MCF 10A (cell line): ENCODE results near the gene DIP2C. TPM values are rescaled to one million over a fixed set of nuclear protein-coding genes. Genes with fewer than 3 reads are reported as not detected.

ENCODE experiments used
- BruUV-seq: library from RNA; stranded (reverse); fragments of 400-500 nt; replicated peaks from 2 replicates; lab custom pipeline; 2021; lab: Mats Ljungman, UMichigan
- CTCF ChIA-PET: fragments of 300-600 bp; sonication (Branson Sonifier 250); formaldehyde crosslinking; extraction: SDS; loops from one replicate; lab custom pipeline; 2021; ENCODE audit warnings: antibody characterized with exemption, inconsistent platforms; lab: Yijun Ruan, JAX
- POLR2A ChIA-PET: fragments of 300-600, 350-650 bp; sonication (Branson Sonifier 250); formaldehyde crosslinking; extraction: SDS; loops from one replicate; lab custom pipeline; 2020; ENCODE audit warnings: antibody characterized with exemption, inconsistent platforms; lab: Yijun Ruan, JAX
- DNase-seq: peaks from one replicate; pipeline ENCODE4 v3.0.0-alpha.2; 2018; ENCODE audit not compliant: unreplicated experiment
- H3K27ac Mint-ChIP-seq: one replicate; pipeline ENCODE4 v1.8.0; 2022; ENCODE audit warnings: mild to moderate bottlenecking, low read depth, mixed read lengths; ENCODE audit not compliant: unreplicated experiment
- H3K27me3 Mint-ChIP-seq: one replicate; pipeline ENCODE4 v1.8.0; 2022; ENCODE audit warnings: mixed read lengths; ENCODE audit not compliant: insufficient read depth, unreplicated experiment
- H3K36me3 Mint-ChIP-seq: one replicate; pipeline ENCODE4 v1.8.0; 2022; ENCODE audit warnings: mild to moderate bottlenecking, moderate library complexity, mixed read lengths; ENCODE audit not compliant: insufficient read depth, unreplicated experiment
- H3K4me1 Mint-ChIP-seq: one replicate; pipeline ENCODE4 v1.8.0; 2022; ENCODE audit warnings: mixed read lengths; ENCODE audit not compliant: insufficient read depth, unreplicated experiment
- H3K4me3 Mint-ChIP-seq: one replicate; pipeline ENCODE4 v1.8.0; 2022; ENCODE audit warnings: mild to moderate bottlenecking, moderate library complexity, mixed read lengths; ENCODE audit not compliant: unreplicated experiment
- H3K9me3 Mint-ChIP-seq: one replicate; pipeline ENCODE4 v1.8.0; 2022; ENCODE audit warnings: mixed read lengths; ENCODE audit not compliant: unreplicated experiment
- intact Hi-C: fragments of 100-400 bp; cut with micrococcal nuclease; formaldehyde crosslinking; loops from 2 replicates; pipeline ENCODE4 v1.14.1; 2022
- total RNA-seq: library from RNA; stranded (reverse); gene quantifications from 2 replicates; pipeline ENCODE4 v1.2.3, GENCODE V29; 2022
- TF ChIP-seq, protein P1 (sequence below): fragments of 200-600 bp; IDR thresholded peaks from one replicate; pipeline ENCODE4 v1.8.0; 2022; ENCODE audit warnings: antibody characterized with exemption, mild to moderate bottlenecking; ENCODE audit not compliant: unreplicated experiment

DIP2C gene
- total RNA-seq, 1 experiment from 2014 or later, result 0.37 TPM

DNA sequence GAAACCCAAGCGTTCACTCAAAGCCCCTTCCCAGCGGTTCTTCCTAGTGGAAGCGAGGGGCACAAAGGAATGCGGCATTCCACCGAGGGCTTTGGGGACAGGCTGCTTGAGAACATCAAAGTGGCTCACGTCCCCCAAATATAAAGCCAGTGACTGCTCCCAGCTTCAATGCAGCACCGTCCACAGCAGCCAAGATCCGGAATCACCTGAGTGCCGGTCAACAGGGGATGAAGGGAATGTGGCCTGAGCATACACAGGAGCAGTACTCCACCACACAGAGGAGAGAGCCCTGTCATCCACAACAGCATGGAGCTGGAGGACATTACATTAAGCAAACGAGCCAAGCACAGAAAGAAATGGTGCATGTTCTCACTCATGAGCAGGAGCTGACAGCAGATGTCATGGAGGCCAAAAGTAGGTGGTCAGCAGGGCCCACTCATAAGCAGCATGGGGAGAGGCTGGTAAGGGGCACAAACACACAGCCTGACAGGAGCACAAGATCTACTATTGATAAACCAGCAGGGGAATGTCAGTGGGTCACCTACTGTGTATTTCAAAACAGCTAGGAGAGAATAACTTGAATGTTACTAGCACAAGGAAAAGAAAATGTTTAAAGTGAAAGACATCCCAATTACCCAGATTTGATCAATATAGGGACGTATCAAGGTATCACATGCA, 79.5 kb downstream of the DIP2C start:
- peaks cover 30% of the 10 kb centered on the region for H3K27me3 Mint-ChIP-seq
- H3K9me3 Mint-ChIP-seq, result no peaks in the 10 kb centered on the region
- TF ChIP-seq, protein P1, sequence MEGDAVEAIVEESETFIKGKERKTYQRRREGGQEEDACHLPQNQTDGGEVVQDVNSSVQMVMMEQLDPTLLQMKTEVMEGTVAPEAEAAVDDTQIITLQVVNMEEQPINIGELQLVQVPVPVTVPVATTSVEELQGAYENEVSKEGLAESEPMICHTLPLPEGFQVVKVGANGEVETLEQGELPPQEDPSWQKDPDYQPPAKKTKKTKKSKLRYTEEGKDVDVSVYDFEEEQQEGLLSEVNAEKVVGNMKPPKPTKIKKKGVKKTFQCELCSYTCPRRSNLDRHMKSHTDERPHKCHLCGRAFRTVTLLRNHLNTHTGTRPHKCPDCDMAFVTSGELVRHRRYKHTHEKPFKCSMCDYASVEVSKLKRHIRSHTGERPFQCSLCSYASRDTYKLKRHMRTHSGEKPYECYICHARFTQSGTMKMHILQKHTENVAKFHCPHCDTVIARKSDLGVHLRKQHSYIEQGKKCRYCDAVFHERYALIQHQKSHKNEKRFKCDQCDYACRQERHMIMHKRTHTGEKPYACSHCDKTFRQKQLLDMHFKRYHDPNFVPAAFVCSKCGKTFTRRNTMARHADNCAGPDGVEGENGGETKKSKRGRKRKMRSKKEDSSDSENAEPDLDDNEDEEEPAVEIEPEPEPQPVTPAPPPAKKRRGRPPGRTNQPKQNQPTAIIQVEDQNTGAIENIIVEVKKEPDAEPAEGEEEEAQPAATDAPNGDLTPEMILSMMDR, result no peak
- H3K36me3 Mint-ChIP-seq, result no peaks in the 10 kb centered on the region
- intact Hi-C loops, result no loop called here
- H3K27ac Mint-ChIP-seq, result no peak overlapping the region
- H3K4me3 Mint-ChIP-seq, result no peak overlapping the region
- ChIA-PET CTCF (no interaction called here), POLR2A (no interaction called here)
- no peaks in the 10 kb centered on the region for H3K4me1 Mint-ChIP-seq
- BruUV-seq, result no TSS peak
- no peak for DNase-seq

DNA sequence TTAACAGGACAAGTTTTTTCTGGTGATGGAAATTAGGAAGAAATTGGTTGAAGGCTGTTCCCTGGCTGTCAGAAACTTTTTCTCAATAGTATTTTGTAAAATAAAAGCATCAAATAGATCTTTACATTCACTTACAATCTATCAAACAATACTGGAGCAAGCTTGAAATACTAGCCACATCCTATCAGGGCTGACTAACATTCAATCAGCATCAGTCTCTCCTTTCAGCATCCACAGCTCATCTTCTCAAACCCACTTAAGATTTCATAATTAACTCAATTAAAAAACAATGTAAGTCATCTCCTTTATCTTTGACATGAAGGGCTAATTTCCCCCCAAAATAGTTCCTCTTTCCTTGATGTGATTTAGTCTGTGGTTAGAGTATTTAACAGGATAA, 80.2 kb downstream of the DIP2C start:
- no peaks in the 10 kb centered on the region for H3K36me3 Mint-ChIP-seq
- ChIA-PET CTCF (no interaction called here), POLR2A (no interaction called here)
- TF ChIP-seq, protein P1, result no peak
- H3K27me3 Mint-ChIP-seq, result peaks cover 36% of the 10 kb centered on the region
- no peak overlapping the region for H3K4me3 Mint-ChIP-seq
- H3K27ac Mint-ChIP-seq, result no peak overlapping the region
- intact Hi-C loops, result no loop called here
- no TSS peak for BruUV-seq
- H3K9me3 Mint-ChIP-seq, result no peaks in the 10 kb centered on the region
- DNase-seq, result no peak
- H3K4me1 Mint-ChIP-seq, result no peaks in the 10 kb centered on the region

DNA sequence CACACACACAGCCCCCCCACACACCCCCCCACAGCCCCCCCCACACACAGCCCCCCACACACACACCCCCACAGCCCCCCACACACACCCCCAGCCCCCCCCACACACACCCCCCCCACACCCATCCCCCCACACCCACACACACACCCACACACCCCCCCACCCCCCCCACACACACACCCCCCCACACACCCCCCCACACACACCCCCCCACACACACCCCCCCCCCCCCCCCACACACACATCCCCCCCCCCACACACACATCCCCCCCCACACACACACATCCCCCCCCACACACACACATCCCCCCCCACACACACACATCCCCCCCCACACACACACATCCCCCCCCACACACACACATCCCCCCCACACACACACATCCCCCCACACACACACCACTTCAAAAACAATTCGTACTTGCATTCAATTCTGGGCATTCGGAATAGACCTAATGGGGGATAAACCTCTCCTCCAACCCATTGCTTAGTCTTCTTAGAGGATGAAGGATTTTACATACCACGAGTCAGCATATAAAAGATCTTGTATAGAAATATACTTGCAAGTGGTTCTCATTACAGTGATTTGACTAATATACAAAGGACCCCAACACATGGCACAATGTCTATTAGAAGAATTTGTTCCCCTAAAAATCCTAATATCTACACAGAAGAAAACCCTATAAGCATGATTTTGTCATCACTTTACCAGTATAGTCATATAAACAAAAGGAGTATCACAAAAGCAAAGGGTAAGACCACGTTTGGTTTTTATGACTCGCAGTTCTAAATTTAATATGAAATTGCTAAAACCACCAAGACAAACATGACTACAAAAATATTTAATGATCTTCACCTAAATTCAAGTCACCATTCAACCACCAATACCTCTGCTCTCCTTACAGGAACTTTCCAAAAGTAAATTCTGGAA, 80.9 kb downstream of the DIP2C start:
- H3K9me3 Mint-ChIP-seq, result no peaks in the 10 kb centered on the region
- CTCF ChIA-PET, result no interaction called here
- no TSS peak for BruUV-seq
- no peaks in the 10 kb centered on the region for H3K4me1 Mint-ChIP-seq
- peaks cover 36% of the 10 kb centered on the region for H3K27me3 Mint-ChIP-seq
- POLR2A ChIA-PET, result no interaction called here
- TF ChIP-seq, protein P1, result no peak
- no peak for DNase-seq
- no peaks in the 10 kb centered on the region for H3K36me3 Mint-ChIP-seq
- no peak overlapping the region for H3K4me3 Mint-ChIP-seq
- intact Hi-C loops, result no loop called here
- no peak overlapping the region for H3K27ac Mint-ChIP-seq

DNA sequence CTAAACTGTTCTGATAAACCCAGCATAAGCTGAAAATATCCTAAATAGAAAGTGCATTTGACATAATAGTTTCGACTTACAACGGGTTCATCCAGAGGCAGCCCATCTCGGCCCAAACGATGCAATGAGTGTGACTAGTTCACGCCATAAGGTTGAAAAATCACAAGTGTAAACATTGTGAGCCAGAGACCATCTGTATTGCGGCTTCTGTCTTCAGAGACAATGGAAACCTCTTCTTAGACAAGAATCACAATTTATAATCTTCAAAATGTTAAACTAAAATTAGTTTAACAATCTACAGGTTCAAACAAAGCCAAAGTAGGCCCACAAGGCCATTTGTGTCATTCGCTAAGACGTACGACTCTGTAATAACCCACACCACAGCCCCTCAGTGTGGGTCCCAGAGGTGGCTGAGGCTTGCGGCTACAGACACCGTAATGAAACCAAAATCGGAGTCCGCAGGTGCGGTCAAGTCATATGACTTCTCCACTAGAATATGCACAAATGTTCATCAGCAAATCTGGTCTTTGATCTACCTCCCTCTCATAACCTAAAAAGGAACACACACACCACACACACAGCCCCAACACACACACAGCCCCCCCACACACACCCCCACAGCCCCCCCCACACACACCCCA, 81.8 kb downstream of the DIP2C start:
- no peaks in the 10 kb centered on the region for H3K36me3 Mint-ChIP-seq
- BruUV-seq, result no TSS peak
- TF ChIP-seq, protein P1, result no peak
- CTCF ChIA-PET, result no interaction called here
- H3K4me3 Mint-ChIP-seq, result no peak overlapping the region
- DNase-seq, result no peak
- peaks cover 29% of the 10 kb centered on the region for H3K27me3 Mint-ChIP-seq
- POLR2A ChIA-PET, result no interaction called here
- no peaks in the 10 kb centered on the region for H3K9me3 Mint-ChIP-seq
- intact Hi-C loops, result no loop called here
- no peaks in the 10 kb centered on the region for H3K4me1 Mint-ChIP-seq
- no peak overlapping the region for H3K27ac Mint-ChIP-seq
